ENCODE data around the gene NFAT5.

The NFAT5 gene

DNA sequence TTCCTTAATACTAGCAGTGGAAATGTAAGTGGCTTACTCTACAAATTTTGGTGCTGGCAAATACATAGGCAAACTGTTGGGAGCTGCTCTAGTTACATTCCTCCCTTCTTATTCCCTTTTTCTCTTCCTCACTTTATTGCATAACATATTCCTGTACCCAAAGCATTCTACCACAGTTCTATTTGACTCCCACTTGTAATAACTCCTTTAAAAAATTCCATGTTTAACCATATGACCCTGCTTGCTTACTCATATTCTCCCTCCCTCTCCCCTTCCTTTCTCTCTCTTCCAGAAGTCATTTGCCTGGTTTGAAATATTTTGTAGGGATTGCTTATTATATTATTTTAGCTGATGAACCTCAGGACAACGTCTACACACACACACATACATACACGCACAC, 137.9 kb downstream of the NFAT5 start:
- TF ChIP-seq ZFX (IDR thresholded peaks at IDR 0.05; ENCODE audit: borderline replicate concordance): no peak
- TF ChIP-seq, protein P1, sequence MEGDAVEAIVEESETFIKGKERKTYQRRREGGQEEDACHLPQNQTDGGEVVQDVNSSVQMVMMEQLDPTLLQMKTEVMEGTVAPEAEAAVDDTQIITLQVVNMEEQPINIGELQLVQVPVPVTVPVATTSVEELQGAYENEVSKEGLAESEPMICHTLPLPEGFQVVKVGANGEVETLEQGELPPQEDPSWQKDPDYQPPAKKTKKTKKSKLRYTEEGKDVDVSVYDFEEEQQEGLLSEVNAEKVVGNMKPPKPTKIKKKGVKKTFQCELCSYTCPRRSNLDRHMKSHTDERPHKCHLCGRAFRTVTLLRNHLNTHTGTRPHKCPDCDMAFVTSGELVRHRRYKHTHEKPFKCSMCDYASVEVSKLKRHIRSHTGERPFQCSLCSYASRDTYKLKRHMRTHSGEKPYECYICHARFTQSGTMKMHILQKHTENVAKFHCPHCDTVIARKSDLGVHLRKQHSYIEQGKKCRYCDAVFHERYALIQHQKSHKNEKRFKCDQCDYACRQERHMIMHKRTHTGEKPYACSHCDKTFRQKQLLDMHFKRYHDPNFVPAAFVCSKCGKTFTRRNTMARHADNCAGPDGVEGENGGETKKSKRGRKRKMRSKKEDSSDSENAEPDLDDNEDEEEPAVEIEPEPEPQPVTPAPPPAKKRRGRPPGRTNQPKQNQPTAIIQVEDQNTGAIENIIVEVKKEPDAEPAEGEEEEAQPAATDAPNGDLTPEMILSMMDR (IDR thresholded peaks at IDR 0.05): no peak
- H3K27ac ChIP-seq: no peak overlapping the region

DNA sequence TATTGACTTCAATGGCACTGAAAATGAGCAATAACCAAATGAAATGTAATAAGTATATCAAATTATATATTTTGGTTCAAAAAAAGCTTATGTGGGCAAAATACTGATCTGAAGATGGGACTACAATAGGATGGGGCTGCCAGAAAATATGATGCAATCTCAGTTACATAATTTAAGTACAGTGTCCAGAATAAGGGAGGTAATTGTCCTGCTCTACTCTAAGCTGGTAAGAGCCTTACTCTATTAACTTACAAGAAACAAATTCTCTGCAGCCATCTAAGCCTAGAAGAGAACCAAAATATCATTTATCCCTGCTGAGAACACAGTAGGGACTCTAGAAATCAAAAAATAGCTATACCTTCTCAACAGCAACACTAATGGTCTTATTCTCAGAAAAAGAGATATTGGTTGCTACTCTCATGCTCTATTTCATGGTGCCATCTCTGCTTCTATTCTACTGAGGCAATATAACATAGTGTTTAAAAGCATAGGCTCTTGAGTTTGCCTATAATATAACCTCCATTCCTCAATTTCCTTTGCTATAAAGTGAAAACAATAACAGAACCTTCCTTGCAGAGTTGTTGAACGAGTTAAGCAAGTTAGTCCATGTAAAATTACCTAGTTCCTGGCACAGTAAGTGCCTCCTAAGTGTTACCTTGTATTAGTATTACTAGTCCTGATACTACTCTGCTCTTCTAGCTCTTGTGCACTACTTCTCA, 140.6 kb downstream of the NFAT5 start:
- peak overlapping the region; percentile 46 for H3K27ac ChIP-seq
- TF ChIP-seq, protein P1 (IDR thresholded peaks at IDR 0.05): no peak
- TF ChIP-seq ZFX (IDR thresholded peaks at IDR 0.05; ENCODE audit: borderline replicate concordance): no peak

- H3K27ac ChIP-seq: peak overlapping the region; percentile 46
- TF ChIP-seq, protein P1 (IDR thresholded peaks at IDR 0.05): no peak
- no peak for TF ChIP-seq ZFX (IDR thresholded peaks at IDR 0.05; ENCODE audit: borderline replicate concordance)
Measured at GRCh38 chr16:69706975-69707340, 141.2 kb downstream of the NFAT5 start.

GRCh38 chr16:69707920-69708683, 142.3 kb downstream of the NFAT5 start:
- TF ChIP-seq ZFX (IDR thresholded peaks at IDR 0.05; ENCODE audit: borderline replicate concordance): no peak
- TF ChIP-seq, protein P1 (IDR thresholded peaks at IDR 0.05): no peak

DNA sequence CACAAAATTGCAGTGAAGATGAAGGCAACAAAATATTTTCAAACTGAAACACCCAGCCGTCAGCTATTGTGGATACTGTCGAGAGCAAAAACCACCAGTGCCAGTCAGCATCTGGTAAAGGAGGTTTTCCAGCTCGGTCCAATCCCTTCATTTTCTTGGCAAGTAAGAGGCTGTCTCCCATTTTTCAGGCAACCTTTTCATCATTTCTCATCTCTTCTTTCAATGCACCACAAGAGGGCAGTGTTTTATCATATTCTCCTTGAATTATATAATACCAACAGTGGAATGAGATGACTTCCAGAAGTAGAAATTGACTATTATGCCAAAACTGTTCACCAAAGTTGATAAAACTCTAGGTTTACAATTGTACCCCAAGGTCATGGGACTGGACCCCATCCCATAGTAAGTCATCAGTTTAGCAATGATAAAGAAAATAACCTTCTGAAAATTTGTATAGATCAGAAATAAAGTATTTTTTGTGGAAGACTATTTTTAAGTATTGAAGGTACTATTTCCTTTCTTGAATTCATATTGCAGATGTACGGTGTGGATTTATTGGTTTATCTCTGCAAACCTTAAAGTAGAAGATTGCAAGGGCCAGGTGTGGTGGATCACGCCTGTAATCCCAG, 143.8 kb downstream of the NFAT5 start:
- TF ChIP-seq ZFX (IDR thresholded peaks at IDR 0.05; ENCODE audit: borderline replicate concordance): no peak
- TF ChIP-seq, protein P1 (IDR thresholded peaks at IDR 0.05): peak; percentile 79

More at GRCh38 chr16:69707920-69708683, 142.3 kb downstream of the NFAT5 start:
- H3K27ac ChIP-seq: peak overlapping the region; percentile 46

DNA sequence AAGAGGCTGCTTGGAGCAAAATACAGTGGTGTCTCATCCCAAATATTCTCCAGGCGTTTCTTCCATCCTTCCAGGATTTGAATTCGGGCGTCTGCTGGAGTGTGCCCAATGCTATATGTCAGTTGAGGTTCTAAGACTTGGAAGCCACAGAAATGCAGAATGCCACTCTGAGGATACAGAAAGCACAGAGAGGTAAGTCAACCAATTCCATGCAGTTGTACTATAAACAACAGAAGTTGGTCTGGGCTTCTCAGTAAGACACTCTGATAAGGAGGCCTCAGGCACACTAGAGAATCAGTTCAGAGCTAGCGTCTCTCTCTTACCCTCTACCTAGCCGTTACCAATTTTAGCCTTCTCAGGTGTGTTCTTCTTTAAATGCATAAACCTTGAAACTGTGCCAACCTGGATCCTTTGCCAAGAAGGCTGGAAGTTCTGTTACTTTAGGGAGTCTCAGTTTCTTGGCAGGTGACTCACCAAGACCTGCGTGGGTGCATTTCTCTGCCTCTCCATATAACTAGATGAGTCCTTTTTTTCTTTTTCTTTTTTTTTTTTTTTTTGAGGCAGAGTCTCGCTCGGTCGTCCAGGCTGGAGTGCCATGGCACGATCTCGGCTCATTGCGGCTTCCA, 145.5 kb downstream of the NFAT5 start:
- TF ChIP-seq, protein P1 (IDR thresholded peaks at IDR 0.05): no peak
- no peak for TF ChIP-seq ZFX (IDR thresholded peaks at IDR 0.05; ENCODE audit: borderline replicate concordance)
- peak overlapping the region; percentile 30 for H3K27ac ChIP-seq

More for the DNA sequence above, 143.8 kb downstream of the NFAT5 start:
- H3K27ac ChIP-seq: peak overlapping the region; percentile 46

Data from 22Rv1 (cell line).